ENCODE measurements around the gene SLC1A3.

The SLC1A3 gene

GRCh38 chr5:36683821-36684434 lies 77.5 kb downstream of the SLC1A3 start:
- DNase-seq (ENCODE audit: low spot score) = no peak

- no peak for DNase-seq (ENCODE audit: low spot score)
Observed at GRCh38 chr5:36685631-36686288, 79.4 kb downstream of the SLC1A3 start.

DNA sequence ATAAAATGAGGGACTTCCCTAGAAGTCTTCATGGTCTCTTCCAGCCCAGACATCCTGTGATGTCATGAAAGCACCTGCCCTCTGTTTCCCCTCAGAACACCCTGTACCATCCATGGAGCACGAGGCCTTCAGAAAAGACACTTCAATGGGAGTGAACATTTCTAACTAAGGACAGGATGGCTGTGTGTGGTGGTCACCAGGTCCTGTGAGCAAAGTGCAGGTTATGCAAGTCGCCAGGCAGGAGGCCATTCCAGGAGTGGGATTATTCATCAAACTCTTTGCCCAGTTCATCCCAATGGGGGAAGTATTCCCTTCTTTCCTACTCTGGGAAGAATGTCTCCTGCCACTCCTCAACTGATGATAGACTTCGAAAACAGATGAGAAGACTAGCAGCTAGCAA lies 80.5 kb downstream of the SLC1A3 start:
- DNase-seq (ENCODE audit: low spot score) = no peak

- peak; percentile 21 for DNase-seq (ENCODE audit: low spot score)
Observed at GRCh38 chr5:36688722-36689121, 82.3 kb downstream of the SLC1A3 start.

DNA sequence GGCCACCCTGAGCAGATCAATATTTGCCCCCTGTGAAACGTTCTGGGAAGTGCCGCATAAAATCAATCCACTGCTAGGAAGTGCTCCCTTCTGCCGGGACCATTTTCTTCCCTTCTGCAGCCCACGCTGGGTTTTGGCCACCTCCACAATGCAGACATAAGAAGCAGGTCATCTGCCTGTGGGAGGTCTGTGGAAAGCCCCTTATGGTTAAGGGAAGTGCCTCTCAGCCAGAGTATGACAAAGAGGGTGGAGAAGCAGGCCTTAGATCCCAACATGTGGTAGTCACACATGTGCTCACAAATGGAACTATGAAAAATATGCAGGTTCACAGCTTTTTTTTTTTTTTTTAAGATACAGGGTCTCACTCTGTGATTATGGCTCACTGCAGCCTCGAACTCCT lies 82.8 kb downstream of the SLC1A3 start:
- DNase-seq (ENCODE audit: low spot score) = no peak

- peak; percentile 83 for DNase-seq (ENCODE audit: low spot score)
Observed at GRCh38 chr5:36690041-36690961, 83.9 kb downstream of the SLC1A3 start.

- DNase-seq (ENCODE audit: low spot score) = no peak
Observed at GRCh38 chr5:36691226-36691625, 84.8 kb downstream of the SLC1A3 start.

- no peak for DNase-seq (ENCODE audit: low spot score)
Observed at GRCh38 chr5:36691696-36692371, 85.4 kb downstream of the SLC1A3 start.

DNA sequence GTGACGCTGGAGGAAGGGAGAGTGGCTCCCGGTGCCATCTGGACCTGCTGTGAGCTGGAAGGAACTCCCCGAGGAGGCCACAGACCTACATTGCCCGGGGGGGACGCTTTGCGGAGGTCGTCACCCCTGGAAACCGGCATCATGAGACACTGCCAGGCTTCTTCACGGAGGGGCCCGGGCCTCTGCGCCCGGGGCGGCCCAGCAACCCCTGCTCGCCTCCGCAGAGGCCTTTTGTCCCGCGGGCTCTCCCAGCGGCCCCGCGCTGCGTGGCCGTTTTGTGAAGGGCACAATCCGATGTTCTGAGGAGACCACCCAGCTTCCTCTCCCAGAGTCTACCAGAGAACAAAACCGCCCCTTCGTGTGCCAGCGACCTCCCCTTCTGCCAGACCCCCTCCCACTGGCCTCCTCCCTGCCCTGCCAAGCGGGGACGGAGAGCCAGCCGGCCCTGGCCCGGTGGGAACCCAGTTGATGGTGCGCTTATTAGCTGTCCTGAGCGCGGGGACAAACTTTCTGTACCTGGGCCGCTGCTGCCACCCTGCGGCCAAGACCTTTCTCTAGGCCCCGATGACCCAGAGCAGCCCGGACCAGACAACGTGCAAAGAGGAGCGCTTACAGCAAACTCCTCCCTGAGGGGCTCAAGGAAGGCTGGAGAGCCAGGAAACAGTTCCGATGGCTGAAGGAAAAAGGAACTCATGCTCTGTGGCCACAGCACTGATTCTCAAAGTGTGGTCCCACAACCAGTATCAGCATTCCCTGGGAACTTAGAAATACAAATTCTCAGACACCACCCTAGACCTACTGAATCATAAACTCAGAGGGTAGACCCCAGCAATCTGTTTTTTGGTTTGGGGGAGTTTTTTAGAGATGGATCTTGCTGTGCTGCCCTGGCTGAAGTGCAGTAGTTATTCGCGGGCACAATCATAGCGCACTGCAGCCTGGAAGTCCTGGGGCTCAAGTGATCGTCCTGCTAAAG lies 86.7 kb downstream of the SLC1A3 start:
- DNase-seq (ENCODE audit: low spot score) = peak; percentile 62

DNA sequence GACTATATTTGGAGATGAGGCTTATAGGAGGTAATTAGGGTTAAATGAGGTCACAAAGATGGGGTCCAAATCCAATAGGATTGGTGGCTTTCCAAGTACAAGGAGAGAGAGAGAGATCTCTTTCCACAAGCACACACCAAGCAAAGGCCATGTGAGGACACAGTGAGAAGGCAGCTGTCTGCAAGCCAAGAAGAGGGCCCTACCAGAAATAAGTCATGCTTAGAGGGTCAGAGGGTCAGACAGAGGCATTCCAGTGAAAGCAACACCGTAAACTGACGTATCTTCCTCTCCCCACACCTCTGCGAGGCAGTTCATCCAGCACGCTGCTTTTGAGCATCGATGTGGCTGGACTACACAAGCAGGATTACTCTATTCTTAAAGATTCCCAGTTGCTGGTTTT lies 87.9 kb downstream of the SLC1A3 start:
- no peak for DNase-seq (ENCODE audit: low spot score)

- peak; percentile 40 for DNase-seq (ENCODE audit: low spot score)
Observed at GRCh38 chr5:36696059-36696673, 89.8 kb downstream of the SLC1A3 start.

GRCh38 chr5:36698031-36698430 lies 91.6 kb downstream of the SLC1A3 start:
- no peak for DNase-seq (ENCODE audit: low spot score)

DNA sequence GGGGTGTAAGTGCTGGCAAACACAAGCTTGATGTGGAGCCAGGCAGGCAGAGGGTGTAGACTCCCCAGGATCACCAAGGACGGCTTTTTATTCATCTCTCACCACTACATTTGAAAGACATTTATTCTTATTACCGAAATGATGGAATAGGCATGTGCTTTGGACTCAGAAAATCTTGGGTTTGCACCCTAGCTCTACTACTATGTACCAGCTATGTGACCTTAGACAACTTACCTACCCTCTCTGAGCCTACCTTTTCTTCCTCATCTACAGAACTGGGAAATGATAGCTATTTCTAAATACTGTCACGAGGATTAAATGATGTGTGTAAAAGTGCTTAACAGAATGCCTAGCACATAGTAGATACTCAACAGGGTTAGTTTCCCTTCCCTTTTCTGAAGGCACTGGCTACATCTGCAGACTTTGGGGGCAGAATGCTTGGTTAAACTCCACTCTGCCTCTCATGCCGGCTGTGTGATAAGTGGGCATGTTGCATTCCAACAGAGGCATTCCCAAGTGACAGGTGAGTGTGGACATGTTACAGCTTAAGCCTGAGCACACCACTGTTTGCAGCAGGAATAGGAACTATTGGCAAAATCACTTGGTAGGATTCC lies 94.8 kb downstream of the SLC1A3 start:
- DNase-seq (ENCODE audit: low spot score) = no peak

- no peak for DNase-seq (ENCODE audit: low spot score)
Observed at GRCh38 chr5:36703245-36703860, 96.9 kb downstream of the SLC1A3 start.

DNA sequence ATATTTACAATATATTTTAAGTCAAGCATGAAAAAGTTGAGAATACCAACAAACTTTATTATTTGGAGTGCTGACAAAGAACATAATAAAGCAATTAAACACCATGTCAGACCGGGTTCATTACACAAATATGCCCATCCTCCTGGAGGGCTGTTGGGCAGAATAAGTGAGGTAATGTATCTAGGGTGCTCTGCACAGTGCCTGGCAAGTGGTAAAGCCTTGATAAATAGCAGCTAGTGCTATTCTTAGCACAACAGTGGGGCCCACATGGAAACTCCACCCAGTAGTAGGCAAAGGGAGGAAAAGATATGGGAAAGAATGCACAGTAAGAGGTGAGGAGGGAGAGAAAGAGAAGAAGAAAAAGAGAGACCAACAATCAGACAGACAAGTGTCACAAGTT lies 97.7 kb downstream of the SLC1A3 start:
- no peak for DNase-seq (ENCODE audit: low spot score)

GRCh38 chr5:36705055-36705454 lies 98.6 kb downstream of the SLC1A3 start:
- no peak for DNase-seq (ENCODE audit: low spot score)

DNA sequence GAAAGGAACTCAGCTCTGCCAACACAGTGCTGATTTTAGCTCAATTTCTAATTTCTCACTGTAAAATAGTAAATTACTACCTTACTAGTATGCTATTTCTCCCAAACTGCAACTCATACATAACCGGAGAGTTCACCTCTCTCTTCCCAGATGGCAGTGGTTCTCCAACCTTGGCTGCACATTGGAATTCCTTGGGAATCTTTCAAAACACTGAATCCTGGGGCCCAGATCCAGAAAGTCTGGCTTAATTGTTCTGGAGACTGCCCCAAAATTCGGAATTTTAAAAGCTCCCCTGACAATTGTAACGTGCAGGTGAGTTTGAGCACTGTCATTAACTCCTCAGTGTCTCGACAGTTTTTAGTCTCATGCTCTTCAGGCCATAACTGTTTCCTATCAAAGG lies 100.3 kb downstream of the SLC1A3 start:
- DNase-seq (ENCODE audit: low spot score) = no peak

DNA sequence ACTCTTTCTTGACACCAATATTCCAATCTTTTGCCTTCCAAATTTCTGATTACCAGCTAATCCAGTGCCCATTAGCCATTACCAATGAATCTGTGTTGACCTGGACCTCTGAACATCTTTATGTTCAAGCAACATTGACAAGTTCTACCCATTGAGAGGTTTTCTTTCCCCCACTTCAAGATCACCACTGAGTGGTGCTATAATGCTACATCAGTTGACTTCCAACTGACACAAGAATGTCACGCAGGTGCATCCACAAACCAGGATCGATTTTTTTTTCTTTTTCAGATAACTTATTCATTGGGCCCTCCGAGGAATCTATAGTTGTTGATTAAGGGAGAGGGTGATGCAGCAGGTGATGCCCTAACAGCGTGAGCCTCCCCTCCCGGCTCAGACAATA lies 102.6 kb downstream of the SLC1A3 start:
- DNase-seq (ENCODE audit: low spot score) = no peak

GRCh38 chr5:36710039-36710438 lies 103.6 kb downstream of the SLC1A3 start:
- no peak for DNase-seq (ENCODE audit: low spot score)
